Activated CD4-positive, alpha-beta T cell treated with anti-CD3 and anti-CD28 coated beads, Interleukin-2, Interleukin-4, amounts not matched to agents 100 ng/mL and 50 ng/mL, durations not matched to agents 16 hours and 8 hours (primary cell): ENCODE data around the gene EFCAB5.
"Not testable (repeated sequence)": the region's sequence is repeated elsewhere in the genome, so short reads cannot be mapped to it uniquely, and the experiment has no call there.

Experiments used
- DNase-seq: peaks from one replicate; pipeline ENCODE4 v3.0.0-alpha.2; 2020; ENCODE audit warnings: low spot score

EFCAB5 gene

DNA sequence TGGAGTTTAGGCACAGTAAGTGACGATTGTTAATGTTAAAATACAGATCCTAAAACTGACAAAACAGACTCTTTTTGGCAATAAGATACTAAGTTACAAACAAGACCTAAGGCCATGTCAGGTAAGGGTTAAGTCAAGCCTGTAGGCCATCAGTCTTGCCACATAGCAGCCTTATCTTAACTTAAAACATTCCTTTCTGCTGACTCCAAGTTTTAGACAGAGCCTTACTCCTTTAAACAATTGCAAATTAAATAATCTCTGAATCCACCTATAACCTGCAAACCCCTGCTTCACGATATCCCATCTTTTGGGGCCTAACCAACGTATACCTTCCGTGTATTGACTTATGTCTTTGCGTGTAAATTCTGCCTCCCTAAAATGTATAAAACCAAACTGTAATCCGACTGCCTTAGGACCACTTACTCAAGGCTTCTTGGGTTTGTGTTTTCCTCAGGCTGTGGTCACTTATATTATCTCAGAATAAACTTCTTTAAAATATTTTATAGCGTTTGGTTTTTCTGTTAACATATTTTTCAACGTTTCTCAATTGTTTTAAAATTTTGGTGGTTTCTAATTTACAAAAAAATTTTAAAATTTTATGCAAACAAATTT, 64.4 kb downstream of the EFCAB5 start:
- DNase-seq, result no peak

DNA sequence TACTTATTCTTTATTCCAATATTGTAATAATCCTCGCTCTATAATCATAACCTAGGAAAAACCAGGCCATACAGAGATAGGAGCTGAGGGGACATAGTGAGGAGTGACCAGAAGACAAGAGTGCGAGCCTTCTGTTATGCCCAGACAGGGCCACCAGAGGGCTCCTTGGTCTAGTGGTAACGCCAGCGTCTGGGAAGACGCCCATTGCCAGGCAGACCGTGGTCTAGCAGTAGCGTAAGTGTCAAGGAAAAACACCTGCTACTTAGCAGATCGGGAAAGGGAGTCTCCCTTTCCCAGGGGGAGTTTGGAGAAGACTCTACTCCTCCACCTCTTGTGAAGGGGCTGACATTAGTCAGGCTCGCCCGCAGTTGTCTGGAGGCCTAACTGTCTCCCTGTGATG, 70.5 kb downstream of the EFCAB5 start:
- not testable (repeated sequence) for DNase-seq

DNA sequence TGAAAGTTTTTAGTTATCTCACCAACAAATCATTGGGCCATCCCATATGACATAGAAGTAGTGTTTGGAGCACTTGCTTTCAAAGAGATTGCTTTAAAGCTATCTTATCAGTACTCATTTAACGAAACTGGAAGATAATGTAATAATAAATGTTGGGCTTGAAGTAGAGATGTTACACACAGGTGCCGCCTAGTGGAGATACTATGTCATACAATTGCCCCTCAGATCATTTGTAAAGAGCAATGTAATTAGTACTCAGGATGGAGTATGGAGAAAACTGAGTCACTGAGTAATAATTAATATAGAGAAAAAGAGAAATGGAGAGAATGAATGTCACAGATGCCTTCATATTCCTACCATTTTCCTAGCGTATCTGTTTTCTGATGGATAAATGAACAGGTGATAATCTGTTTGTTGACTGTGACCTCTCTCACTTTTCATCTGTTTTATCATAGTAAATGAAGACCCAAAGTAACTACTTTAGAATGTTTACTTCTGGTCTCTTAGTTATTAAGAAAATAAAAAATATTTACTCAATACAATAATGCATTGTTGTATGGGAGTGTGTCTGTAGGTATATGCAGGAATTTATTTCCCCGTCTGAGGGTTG, 80.4 kb downstream of the EFCAB5 start:
- DNase-seq, result peak; percentile 44

DNA sequence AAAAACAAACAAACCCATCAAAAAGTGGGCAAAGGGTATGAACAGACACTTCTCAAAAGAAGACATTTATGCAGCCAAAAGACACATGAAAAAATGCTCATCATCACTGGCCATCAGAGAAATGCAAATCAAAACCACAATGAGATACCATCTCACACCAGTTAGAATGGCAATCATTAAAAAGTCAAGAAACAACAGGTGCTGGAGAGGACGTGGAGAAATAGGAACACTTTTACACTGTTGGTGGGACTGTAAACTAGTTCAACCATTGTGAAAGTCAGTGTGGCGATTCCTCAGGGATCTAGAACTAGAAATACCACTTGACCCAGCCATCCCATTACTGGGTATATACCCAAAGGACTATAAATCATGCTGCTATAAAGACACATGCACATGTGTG, 83.9 kb downstream of the EFCAB5 start:
- DNase-seq, result not testable (repeated sequence)

DNA sequence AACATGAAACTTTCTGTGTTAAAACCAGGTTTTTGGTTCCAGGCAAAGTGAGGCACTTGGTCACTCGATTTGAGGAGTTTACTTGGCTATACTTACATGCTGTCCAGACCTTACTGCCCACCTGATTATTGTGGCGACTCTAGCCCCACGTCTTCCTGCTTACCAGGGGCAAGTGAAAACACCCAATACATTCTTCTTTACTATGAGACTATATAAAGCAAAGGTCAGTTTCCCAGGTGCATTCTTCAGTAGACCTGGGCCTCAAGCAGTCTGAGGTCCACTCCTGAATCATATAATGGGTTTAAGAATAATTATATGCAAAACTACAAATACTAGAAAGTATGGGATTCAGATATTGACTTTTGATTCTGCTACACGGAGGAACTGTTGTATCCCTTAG, 86.2 kb downstream of the EFCAB5 start:
- DNase-seq, result no peak

DNA sequence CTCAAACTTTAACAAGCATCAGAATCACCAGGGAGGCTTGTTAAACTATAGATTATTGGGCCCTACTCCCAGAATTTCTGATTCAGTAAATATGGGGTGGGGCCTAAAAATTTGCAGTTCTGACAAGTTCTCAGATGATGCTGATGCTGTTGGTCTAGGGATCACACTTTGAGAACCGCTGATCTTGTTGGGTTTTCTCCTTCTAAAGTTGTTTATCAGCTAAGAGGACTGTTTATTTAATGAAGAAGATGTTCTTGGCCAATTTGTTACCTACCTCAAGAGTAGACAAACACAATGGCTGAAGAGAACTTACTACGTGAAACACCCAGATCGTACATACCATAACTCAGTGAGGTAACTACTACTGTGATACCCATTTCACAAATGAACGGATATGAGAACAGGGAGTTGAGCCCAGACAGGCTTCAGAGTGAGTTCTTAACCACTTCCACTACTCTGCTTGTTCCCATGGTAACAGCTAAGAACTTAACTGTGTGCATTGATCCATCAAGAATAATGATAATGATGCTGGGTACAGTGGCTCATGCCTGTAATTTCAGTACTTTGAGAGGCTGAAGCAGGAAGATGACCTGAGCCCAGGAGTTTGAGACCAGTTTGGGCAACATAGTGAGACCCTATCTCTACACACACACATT, 89.9 kb downstream of the EFCAB5 start:
- DNase-seq, result no peak

DNA sequence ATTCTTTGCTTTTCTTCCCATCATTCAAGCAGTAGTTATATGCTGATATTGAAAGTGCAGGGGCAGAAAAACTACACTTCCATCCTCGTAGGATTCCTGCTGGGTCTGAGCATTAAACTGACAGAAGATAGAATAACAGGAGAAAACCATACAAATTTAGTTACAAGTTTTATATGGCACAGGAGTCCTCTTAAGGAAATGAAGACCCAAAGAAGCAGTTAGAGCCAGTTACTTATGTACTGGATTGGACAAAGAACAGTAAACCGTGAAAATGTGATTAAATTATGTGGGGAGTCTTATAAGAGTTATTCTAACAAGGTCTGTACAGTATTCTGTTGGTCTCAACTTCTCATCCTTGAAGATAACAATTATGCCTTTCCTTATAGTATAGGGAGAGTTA, 93.9 kb downstream of the EFCAB5 start:
- no peak for DNase-seq

DNA sequence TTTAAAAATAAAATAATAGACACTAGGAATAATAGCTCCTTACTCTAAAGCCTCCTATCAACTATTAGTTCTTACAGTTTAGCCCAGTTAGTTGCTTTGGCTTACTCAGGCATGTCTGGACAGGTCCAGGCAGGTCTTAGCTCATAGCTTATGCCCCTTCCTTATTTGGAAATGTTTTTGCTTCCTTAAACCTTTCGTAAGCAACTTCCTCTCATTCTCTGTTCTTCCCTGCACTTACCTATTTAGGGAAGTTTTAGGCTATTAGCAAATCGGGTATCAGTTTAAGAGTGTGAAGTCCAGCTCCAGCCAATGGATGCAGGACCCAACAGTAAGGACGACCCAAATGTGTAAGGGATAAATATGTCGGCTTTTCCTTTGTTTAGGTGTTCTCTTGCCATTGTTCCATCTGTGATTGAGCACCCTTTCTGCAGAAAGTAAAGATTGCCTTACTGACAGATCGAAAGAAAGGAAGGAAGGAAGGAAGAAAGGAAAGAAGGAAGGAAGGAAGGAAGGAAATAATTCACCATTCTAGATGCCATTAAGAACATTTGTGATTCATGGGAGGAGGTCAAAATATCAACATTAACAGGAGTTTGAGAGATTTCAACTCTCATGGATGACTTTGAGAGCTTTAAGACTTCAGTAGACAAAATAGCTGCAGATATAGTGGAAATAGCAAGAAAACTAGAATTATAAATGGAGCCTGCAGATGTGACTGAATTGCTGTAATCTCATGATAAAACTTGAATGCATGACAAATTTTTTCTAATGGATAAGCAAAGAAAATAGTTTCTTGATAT, 99.5 kb downstream of the EFCAB5 start:
- DNase-seq, result not testable (repeated sequence)

DNA sequence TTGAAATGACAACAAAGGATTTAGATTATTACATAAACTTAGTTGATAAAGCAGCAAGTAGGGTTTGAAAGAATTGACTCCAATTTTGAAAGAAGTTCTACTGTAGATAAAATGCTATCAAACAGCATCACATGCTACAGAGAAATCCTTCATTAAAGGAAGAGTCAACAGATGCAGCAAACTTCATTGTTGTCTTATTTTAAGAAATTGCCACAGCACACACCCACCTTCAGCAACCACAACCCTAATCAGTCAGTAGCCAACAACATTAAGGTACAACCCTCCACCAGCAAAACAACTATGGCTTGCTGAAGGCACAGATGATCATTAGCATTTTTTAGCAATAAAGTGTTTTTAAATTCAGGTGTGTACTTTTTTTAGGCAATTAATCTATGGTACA, 100.1 kb downstream of the EFCAB5 start:
- DNase-seq, result no peak

DNA sequence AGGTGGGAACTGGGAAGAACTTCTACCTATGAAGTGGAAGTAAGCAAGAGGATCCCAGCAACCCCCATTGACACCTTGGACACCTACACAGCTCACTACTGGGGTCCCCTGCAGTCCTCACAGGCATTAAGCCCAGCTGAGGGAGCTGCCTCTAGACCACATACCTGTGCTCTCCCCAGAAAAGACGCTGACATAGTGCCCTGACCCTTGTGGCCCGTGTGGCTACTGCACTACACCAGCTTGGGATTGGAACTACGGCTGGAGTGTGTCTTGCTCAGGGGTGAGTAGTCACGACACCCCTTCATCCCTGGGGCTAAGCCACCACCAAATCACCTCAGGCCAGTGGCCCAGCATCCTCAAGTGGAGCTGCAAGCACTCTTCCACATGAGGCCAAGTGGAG, 120.9 kb downstream of the EFCAB5 start:
- DNase-seq, result no peak

DNA sequence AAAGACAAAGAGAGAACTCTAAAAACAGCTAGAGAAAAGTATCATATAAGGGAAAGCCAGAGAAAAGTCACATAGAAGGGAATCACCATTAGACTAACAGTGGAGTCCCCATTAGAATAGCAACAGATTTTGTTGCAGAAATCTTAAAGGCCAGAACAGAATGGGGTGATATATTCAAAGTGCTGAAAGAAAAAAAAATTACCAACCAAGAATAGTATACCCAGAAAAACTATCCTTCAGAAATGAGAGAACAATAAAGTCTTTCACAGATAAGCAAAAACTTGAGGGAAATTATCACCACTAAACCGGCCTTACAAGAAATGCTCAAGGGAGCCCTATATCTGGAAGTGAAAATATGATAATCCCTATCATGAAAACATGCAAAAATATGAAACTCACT, 123.3 kb downstream of the EFCAB5 start:
- no peak for DNase-seq

DNA sequence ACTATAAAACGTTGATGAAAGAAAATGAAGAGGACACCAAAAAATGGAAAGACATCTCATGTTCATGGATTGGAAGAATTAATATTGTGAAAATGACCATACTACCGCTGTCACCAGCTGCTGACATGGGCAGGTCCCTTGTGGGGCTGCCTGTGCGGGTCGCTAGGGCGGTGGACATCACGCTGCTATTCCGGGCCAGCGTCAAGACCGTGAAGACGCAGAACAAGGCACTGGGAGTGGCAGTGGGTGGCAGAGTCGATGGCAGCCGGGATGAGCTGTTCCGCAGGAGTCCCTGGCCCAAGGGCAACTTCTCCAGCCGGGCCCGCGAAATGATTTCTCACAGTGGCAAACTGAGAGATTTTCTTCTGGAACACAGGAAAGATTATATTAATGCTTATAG, 127.0 kb downstream of the EFCAB5 start:
- DNase-seq, result no peak

DNA sequence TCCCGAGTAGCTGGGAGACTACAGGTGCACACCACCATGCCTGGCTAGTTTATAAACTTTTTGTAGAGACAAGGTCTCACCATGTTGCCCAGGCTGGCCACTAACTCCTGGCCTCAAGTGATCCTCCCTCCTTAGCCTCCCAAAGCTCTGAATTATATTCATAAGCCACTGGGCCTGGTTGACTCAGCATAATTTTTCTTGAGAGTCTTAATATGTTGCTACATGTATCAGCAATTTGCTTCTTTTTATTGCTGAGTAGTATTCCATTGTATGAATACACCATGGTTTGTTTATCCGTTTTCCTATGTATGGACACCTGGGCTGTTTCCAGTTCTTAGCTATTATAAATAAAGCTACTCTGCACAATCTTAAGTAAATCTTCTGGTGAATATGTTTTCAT, 132.8 kb downstream of the EFCAB5 start:
- no peak for DNase-seq

DNA sequence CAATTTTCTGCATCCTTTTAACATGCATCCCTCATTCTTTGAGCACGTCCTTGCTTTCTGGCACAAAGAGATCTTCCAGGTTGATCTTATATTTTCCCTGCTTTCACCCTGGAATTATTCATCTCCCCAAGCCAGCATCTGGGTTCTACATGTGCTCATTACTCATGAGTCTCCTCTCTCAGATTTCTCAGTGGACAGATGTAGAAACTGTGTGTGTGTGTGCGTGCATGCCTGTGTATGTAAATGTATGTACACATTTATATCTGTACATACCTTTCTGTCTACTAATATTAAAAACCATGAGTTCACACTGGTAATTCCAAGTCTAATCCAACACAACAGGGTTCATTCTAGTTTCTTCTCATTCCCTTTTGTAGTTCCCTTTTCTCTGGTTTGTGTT, 133.3 kb downstream of the EFCAB5 start:
- no peak for DNase-seq

DNA sequence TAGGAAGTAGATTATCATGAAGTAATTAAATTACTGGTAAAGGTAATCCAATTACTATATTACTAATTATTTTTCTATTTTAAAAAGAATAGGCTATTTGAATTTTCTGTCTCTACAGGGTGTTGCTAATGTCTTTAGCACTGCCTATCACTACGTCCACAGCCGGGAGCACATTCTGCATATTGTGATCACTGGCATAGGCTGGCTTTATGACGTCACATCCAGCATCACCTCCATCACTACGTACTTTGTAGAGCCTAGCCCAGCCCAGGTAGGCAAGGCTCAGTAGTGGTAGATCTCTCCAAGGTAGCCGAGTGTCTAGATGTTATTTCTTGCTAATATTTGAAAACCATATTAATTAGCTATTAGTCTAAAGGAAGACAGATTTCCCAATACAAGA, 141.3 kb downstream of the EFCAB5 start:
- no peak for DNase-seq

DNA sequence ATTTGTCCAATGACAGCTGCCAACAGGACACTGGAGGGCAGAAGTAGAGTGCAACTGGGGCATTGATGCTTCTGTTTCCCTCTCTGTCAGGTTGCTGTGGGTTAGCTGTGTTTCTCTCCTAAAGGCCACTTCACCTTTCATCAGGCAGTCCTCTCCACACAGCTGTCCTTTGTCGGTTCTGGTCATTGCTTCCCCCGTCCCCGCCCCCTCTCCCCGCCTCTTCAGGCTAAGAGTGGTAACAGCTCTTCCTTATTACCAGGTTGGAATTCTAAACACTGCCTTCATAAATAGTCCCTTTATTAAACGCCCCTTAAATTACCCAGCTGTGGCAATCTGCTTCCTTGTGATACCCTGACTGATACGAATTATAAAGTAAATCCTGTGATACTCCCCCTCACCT, 143.4 kb downstream of the EFCAB5 start:
- no peak for DNase-seq

DNA sequence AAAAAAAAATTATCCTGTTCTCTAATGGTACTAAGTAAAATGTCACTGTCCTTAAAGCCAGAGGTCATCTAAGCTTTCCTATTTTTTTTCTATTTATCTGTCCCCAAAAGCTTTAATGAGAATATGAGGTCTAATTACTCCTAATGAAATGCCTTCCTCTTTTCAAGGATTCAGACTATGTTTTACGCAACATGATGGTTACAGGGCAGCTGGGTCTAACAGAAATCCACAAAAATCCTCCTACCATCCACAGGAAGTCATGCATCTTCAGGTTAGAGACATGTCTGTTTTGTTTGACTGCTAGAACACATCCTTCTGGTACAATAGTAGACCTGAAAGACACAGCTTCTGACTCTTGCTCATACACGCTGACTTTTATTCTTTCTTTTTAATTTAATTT, 145.5 kb downstream of the EFCAB5 start:
- DNase-seq, result no peak

DNA sequence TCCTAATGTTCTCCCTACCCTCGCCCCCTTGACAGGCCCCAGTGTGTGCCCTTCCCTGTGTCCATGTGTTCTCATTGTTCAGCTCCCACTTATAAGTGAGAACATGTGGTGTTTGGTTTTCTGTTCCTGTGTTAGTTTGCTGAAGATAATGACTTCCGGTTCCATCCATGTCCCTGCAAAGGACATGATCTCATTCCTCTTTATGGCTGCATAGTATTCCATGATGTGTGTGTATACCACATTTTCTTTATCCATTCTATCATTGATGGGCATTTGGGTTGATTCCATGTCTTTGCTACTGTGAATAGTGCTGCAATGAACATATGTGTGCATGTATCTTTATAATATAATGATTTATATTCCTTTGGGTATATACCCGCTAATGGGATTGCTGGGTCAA, 146.0 kb downstream of the EFCAB5 start:
- not testable (repeated sequence) for DNase-seq

DNA sequence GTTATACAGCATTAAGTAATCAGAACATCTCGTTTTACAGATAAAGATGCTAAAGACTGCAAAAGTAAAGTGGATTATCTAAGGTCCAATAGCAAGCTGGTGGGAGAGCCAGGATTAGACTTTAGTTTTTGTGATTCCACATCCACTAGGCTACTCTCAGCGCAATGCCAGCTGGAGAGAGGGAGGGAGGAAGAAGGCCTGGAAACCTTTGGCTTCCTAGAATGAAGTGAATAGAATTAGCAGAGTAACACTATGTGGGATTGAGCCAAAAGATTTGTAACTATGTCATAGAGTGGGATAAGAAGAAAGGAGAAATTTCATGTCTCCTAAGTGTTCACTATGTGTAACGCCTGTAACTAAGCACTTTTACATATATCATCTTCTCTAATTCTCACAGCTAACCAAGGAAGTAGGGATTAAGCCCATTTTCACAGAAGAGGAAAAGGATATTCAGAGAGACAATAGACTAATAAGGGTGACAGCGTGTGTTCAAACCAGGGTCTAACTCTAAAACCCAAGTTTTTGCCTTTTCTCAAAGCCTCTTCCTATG, 149.8 kb downstream of the EFCAB5 start:
- no peak for DNase-seq

DNA sequence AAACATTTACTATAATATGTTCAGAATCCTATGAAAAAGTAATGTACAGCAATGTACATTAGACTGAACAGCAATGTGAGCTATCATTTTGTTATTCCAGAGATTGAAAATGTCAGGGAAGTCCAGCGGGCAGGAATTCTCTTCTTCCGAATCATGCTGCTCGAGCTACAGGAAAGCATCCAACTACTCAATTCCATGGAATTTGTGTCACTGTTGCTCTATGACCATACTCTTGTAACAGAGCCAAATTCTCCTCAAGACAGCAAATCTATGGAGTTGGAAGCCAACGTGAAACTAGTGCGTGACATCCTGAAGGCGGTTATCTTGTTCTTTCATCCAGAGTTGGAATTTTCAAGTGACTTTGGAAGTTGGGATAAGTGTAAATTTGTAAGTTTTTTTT, 150.3 kb downstream of the EFCAB5 start:
- no peak for DNase-seq

DNA sequence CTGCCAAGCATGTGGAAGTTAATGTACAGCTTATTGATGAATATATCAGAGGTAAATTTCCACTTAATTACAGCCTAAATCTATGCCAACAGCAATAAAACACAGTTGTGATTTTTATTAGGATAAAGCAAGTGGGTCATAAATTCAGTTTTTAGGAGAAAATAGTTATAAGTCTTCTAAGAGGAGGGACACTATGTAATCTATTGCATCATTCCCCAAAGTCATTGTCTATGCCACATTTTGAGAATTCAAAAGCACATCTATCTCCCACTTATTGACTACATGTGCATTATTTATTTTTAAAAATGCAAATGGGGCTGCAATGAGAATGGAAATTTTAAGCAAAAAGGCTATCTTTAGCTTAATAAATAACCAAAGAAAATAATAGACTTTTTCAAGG, 151.5 kb downstream of the EFCAB5 start:
- no peak for DNase-seq

DNA sequence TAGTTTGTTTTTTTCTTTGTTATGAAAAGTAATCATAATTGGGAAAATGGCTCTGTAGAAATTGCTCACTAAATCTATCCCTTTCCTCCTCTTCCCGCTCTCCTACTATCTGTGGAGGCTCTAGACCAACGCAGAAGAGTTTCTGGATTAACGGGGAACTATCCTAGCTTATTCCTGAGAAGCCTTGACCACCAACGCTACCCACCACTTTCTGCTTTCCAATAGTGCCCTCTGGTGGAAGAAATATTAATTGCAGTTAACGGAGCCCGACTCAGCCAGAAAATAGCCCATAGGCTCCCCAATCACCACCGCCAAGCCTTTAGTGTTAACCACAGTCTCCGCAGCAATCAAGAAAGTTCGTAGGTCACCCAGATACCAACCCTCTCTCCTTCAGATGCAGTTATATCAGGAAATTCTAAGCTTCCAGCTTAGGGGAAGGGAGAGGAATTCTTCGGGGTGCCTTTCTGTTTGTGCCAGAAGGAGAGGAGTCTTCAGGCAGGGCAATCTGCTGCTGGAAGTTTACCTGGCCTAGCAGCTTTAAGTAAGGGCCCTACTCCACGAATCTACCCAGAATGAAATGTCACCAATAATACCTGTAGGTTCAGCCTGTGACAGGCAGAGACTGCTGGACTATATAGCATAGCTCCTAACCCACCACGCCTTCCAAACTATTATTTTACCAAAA, 152.2 kb downstream of the EFCAB5 start:
- DNase-seq, result peak; percentile 78
